22Rv1 (cell line): ENCODE results near the gene KLF6.
A peak's percentile ranks its signal among the peaks of the same experiment; 100 is the strongest.

Experiments used
- H3K27ac ChIP-seq: fragments of 450-650 bp; 2 replicates; pipeline ENCODE4 v1.5.1; 2017
- CTCF ChIP-seq: fragments of 450-650 bp; IDR thresholded peaks from 2 replicates; pipeline ENCODE4 v1.5.1; 2017; ENCODE audit warnings: mild to moderate bottlenecking
- ZFX ChIP-seq: fragments of 450-650 bp; IDR thresholded peaks from 2 replicates; pipeline ENCODE4 v1.6.1; 2017; ENCODE audit warnings: antibody characterized with exemption, borderline replicate concordance

KLF6 gene

GRCh38 chr10:3782451-3783315 is 2.3 kb downstream of the KLF6 start:
- peak overlapping the region; percentile 89 for H3K27ac ChIP-seq
- TF ChIP-seq ZFX (no peak), CTCF (no peak)

DNA sequence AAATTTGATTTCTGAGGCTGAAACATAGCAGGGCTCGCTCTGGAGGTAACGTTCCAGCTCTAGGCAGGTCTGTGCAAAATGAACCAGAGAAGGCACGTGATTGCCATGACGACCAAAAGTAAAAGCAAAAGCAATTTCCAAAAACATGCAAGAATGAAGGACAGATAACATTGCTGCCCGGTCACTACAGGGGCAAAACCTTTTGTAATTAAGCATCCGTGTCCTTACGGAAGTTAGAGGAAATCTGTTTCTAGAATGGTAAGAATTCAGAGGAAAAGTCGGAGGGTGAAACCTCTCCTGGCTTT is 2.9 kb downstream of the KLF6 start:
- no peak for TF ChIP-seq CTCF
- no peak overlapping the region for H3K27ac ChIP-seq

GRCh38 chr10:3781468-3782145 is 3.4 kb downstream of the KLF6 start:
- no peak for TF ChIP-seq ZFX
- no peak overlapping the region for H3K27ac ChIP-seq

- H3K27ac ChIP-seq = no peak overlapping the region
- TF ChIP-seq CTCF (no peak), ZFX (no peak)
Observed at GRCh38 chr10:3780771-3781467, 4.1 kb downstream of the KLF6 start.

GRCh38 chr10:3780021-3780770 is 4.8 kb downstream of the KLF6 start:
- no peak overlapping the region for H3K27ac ChIP-seq
- TF ChIP-seq ZFX = no peak

DNA sequence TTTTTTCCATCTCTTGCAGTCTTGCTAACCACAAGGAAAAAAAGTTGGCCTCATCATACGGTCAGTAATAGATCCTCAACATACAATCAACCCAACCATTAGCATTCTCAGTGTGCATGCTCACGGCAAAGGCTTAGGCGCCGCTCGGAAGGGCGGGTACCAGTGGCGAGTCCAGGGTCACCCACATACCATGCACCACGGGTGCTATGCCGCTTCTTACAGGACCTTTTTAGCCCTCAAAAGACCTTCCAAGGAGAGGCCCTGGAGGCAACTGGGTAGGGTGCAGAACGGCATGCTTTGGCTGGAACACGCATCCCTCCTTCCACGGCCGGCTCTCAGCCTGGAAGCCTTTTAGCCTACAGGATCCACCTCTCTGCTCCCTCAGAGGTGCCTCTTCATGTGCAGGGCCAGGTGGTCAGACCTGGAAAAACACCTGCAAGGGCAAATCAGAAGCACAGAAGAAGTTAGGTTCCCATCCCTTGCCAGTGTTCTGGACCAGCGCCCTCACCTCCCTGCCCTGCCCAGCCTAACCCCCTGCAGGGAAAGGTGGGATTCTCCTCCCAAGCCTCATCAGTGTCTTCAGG is 5.8 kb downstream of the KLF6 start:
- H3K27ac ChIP-seq = no peak overlapping the region

DNA sequence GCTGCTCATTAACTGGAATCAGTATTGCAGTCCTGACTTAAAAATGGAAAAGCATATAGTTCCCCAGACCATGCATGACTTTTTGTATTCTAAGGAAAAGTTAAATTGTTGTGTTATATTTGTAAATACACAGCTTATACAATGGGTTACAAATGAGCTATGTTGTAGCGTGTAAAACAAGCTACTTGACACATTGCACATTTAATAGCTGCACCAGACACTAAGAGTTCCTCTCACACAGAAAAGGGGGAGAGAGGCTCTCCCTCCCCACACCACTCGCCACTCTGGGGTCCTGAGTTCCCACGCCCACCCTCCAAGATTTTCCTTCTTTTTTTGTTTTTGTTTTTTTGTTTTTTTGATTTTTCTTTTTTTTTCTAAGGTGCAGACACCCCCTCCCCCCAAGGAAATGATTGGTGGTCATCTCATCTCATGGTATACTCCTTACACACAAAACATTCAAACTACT is 6.3 kb downstream of the KLF6 start:
- no peak overlapping the region for H3K27ac ChIP-seq
- TF ChIP-seq CTCF = no peak
- TF ChIP-seq ZFX = no peak

More for the DNA sequence above, 5.8 kb downstream of the KLF6 start:
- TF ChIP-seq ZFX = no peak

GRCh38 chr10:3777981-3778691 is 6.9 kb downstream of the KLF6 start:
- TF ChIP-seq CTCF (no peak), ZFX (no peak)
- no peak overlapping the region for H3K27ac ChIP-seq
